Thyroid gland (tissue), 4 donors: ENCODE measurements around the gene IER2.

ENCODE experiments used
- POLR2A ChIP-seq, 2 donors: fragments of 450-650 bp; IDR thresholded peaks; one replicate each; pipeline ENCODE4 v1.6.1; 2017; ENCODE audit warnings: antibody characterized with exemption in 2 of 2, mild to moderate bottlenecking in 2 of 2, moderate library complexity in 1 of 2
- TF ChIP-seq, protein P1 (sequence below), 6 experiments: fragments of 200-600 bp in 3 of 6; fragments of 450-650 bp in 3 of 6; sonication (generic) in 3 of 6; IDR thresholded peaks; one replicate each; pipeline ENCODE4 v1.5.1; 2016 to 2019; ENCODE audit warnings: antibody characterized with exemption in 6 of 6, mild to moderate bottlenecking in 2 of 6, inconsistent platforms in 1 of 6, moderate library complexity in 1 of 6

DNA sequence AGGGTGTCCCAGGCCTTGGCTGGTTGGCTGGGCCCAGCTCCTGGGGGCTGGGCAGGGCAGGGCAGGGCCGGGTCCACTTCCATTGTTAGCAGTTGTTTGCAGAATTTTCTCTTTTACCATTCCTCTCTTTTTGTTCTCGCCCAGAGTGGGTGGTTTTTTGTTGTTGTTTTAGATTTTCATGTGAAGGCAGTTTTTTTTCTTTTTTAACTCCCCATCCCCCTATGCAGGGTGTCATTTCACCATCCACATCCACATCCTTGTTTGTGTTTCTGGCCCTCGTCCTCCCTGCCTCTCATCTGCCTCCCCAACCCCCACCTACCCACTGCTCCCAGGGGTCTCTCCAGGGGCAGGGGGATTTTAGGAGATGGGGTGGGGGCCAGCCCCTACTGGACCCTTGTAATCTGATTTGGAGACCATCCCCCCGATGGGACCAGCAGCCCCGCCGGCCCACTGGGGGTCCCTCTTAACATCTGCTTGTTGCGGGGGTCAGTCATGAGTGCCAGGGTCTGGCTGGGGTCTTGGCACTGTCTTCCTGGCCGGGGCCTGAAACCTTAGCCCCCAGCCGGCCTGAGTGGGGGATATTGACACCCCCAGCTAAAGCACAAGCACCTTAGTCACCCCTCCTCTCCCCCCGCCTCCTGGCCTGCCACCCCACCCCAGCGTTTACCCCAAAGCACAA lies 10.4 kb upstream of the IER2 start:
- TF ChIP-seq, protein P1, sequence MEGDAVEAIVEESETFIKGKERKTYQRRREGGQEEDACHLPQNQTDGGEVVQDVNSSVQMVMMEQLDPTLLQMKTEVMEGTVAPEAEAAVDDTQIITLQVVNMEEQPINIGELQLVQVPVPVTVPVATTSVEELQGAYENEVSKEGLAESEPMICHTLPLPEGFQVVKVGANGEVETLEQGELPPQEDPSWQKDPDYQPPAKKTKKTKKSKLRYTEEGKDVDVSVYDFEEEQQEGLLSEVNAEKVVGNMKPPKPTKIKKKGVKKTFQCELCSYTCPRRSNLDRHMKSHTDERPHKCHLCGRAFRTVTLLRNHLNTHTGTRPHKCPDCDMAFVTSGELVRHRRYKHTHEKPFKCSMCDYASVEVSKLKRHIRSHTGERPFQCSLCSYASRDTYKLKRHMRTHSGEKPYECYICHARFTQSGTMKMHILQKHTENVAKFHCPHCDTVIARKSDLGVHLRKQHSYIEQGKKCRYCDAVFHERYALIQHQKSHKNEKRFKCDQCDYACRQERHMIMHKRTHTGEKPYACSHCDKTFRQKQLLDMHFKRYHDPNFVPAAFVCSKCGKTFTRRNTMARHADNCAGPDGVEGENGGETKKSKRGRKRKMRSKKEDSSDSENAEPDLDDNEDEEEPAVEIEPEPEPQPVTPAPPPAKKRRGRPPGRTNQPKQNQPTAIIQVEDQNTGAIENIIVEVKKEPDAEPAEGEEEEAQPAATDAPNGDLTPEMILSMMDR (IDR thresholded peaks at IDR 0.05), result no peak
- no peak for TF ChIP-seq POLR2A (IDR thresholded peaks at IDR 0.05)
